Measurements from ENCODE around the gene ZNF619.

The ZNF619 gene

DNA sequence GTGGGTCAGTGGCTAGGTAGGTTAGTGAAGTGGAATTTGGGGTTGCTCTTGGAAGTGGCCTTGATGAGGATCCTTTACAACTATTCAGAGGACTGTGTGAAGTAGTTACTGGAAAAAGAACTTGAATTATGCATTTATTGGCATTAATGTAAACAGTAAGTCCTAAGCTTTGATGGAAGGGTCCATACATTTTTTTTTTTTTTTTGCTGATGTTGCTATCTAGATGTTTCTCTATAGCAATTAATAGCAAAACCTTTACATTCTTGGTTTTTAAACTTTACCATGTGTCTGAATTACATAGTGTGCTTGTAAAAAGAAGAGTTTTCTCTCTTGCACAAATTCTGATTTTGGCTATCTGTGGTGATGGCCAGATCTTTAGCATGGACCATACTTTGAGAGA is 57.4 kb downstream of the ZNF619 start:
- DNase-seq (ENCODE audit: low read depth in 2 of 2) = no peak

Data from stimulated activated CD8-positive, alpha-beta memory T cell treated with anti-CD3 and anti-CD28 coated beads, Interleukin-7, amount 100 ng/mL, for 1 hour (primary cell).